ENCODE results near the gene PLXNA4.
A peak's percentile ranks its signal among the peaks of the same experiment; 100 is the strongest.

PLXNA4 gene

GRCh38 chr7:132295175-132295574 is 281.1 kb downstream of the PLXNA4 start:
- DNase-seq: no peak

GRCh38 chr7:132292803-132293202 is 283.5 kb downstream of the PLXNA4 start:
- no peak for DNase-seq

- no peak for DNase-seq
Observed at GRCh38 chr7:132291481-132291880, 284.8 kb downstream of the PLXNA4 start.

DNA sequence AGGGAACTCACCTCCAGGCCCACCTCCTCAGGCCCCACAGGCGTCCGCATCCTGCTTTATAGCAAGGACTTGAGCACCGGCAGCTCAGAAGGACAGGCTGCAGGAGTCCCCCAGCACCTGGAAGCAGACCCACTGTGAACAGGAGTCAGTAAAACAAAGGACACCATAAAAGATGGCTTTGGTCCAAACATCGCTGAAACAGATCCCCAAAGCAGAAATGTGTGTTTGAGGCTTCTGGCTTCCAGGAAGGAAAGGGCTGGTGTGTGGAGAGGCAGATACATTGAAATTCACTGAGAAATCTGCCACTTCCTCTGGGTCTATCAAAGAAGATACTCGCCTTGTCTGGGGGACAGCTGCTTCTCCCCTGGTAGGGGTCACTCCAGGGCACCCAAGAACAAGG is 286.2 kb downstream of the PLXNA4 start:
- no peak for DNase-seq

GRCh38 chr7:132286836-132287235 is 289.4 kb downstream of the PLXNA4 start:
- DNase-seq: no peak

GRCh38 chr7:132280335-132280734 is 295.9 kb downstream of the PLXNA4 start:
- no peak for DNase-seq

- DNase-seq: no peak
Observed at GRCh38 chr7:132279718-132280117, 296.6 kb downstream of the PLXNA4 start.

DNA sequence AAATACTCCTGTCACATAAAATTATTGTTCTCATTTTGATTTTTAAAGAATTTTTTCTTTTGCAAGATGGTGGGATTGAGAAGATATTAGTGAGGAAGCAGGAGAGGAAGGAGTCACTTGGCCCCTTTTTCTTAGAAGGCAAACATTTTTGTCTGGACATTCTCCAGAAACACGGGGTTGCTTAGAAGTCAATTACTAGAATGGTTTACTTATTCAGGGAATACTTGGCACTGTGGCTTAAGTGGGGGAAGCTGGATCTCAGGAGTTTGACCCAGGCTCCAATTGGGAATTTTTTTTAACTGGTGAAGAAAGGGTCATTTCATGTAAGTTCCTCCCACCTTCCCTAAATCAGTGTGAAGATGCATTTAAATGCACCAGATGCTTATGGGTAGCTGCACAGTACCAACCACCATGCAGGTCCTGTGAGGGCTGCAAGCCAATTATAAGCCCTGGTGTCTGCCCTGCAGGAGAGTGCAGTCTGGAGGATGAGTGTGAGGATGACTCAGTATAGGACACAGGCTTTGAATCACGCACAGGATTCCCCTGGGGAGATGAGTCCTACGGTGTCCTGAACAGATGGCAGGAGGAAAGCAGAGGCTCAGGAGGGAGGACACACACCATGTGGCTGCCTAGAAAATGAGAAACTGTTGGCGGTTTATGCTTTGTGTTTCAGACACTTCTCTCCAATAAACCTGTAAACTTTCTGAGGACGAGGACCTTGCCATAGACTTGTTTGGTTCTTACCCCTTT is 299.1 kb downstream of the PLXNA4 start:
- no peak for DNase-seq

- DNase-seq: no peak
Observed at GRCh38 chr7:132276234-132276630, 300.0 kb downstream of the PLXNA4 start.

DNA sequence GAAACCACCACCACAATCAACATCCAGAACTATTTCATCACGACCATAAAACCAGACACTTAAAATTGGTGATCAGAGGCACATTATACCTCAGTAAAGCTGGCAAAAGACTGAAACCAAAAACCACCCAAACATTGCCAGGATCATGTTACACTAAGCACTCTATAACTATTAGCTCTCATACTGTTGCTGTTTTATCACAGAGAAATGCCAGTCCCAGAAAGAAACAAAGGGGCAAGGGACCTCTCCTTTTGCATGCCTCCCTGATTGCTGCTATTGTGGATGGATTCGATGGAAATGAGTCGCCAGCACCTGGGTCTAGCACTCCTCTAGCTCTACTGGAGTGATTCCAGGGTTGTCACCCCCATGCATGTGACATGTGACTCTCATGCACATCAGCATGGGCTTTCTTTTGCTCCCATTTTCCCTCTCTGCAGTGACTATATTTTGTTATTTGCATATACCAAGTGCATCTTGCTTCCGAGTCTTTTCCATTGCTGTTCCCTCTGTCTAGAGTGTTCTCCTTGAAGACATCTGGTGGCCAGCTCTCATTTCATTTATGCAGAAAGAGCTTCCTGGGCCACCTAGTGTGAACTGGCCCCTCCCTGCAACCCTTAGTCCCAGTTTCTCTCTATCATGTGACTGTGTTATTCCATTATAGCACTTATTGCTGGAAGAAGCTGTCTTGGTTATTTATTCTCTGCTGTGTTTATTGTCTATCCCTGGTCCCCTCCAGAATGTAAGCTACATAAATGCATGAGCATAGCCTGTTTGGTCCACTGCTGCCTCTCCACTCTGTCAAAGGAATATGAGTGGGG is 300.6 kb downstream of the PLXNA4 start:
- DNase-seq: no peak

- no peak for DNase-seq
Observed at GRCh38 chr7:132272763-132273371, 303.4 kb downstream of the PLXNA4 start.

- DNase-seq: no peak
Observed at GRCh38 chr7:132270517-132270916, 305.8 kb downstream of the PLXNA4 start.

GRCh38 chr7:132269718-132270117 is 306.6 kb downstream of the PLXNA4 start:
- no peak for DNase-seq

GRCh38 chr7:132263151-132263550 is 313.1 kb downstream of the PLXNA4 start:
- DNase-seq: no peak

- no peak for DNase-seq
Observed at GRCh38 chr7:132262160-132262470, 314.2 kb downstream of the PLXNA4 start.

DNA sequence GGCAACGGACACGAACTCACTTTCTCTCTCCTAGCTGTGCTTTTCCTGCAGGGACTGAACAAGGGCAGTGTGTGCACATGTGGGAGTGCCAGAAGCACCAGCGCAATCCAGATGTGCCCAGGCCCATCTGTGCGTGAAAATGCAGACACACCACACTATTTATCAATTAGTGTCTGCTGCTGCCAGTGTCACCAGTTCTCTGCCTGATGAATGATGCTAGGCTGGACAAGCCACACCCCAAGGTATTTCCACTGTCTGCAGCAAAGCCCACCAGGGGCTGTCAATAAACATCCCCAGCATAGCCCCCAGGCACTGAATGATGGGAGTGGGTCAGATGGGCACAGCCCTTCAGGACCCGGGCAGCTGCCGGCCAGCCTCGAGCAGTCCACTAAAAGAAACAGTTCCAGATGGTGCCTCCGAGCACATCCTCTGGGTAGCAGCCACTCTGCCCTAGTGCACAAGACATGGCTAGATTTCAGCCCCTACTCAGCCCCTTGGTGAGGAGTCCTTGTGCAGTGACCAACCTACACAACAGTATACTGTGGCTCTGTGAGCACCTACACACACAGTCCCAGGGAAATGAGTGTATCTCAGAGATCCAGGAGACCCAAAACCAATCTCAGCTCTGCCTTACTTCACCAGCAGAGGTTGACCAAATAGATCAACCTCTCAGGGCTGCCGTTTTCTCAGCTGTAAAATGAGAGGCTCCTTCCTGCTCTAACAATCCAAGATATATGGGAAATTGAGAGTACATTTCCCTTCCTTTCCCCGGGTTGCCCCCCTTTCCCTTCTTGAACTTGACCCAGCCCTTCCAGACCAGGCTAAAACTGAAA is 314.7 kb downstream of the PLXNA4 start:
- DNase-seq: no peak

DNA sequence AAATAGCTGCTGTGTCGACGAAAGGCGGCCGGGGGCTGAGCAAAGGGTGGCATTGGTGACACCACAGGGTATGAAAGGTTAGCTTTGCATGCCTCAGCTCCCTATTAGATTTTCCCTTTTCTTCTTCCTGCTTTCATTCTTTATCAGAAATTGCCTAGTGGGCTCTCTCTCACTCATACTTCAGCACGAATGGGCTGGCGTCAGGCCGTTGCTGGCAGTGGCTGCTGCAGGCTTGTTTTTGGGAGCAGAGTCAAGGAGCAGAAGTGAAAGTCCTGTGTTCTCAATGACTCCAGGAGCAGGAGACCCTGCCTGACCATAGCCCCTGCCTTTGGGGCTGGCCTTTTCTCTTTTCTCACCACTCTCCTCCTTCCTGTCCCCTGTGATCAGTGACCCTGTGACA is 318.0 kb downstream of the PLXNA4 start:
- DNase-seq: no peak

DNA sequence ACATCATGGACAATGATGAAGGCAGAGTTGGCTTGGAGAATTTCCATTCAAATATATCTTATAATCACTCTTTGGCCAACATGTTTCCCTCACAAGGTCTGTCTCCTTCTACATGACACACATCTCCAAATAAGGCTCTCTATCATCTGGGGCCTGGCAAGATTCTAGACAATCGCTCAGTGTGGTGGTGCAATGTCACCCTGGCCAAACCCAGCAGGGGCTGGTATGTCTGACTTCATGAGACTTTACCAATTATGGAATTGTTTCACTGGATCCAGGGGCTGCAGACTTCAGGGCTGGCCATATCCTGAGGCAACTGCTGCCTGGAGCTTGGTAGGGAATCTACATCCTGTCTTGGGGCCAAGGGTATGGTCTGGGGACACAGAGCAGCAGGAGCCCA is 319.0 kb downstream of the PLXNA4 start:
- DNase-seq: no peak

- no peak for DNase-seq
Observed at GRCh38 chr7:132256721-132257212, 319.5 kb downstream of the PLXNA4 start.

- DNase-seq: peak; percentile 27
Observed at GRCh38 chr7:132255898-132256297, 320.4 kb downstream of the PLXNA4 start.

- no peak for DNase-seq
Observed at GRCh38 chr7:132255115-132255797, 321.0 kb downstream of the PLXNA4 start.

DNA sequence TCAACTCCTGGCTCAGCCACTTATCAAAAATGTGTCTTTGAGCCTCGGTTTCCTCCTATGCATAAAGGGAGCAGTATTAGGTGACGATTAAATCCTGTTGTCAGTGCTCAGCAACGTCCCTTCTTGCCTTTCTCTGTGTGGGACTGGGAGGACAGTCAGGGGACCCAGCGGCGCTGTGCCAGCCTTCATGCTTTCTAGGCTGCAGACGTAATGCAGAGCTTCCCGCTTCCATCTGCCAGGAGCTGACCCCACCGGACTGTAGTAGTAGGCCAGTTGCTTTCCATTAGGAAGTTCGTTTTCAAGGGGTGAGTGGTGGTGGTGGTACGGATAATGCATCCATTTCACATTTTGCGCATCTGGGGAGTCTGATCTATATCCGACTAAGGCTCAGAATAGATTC is 321.8 kb downstream of the PLXNA4 start:
- no peak for DNase-seq

DNA sequence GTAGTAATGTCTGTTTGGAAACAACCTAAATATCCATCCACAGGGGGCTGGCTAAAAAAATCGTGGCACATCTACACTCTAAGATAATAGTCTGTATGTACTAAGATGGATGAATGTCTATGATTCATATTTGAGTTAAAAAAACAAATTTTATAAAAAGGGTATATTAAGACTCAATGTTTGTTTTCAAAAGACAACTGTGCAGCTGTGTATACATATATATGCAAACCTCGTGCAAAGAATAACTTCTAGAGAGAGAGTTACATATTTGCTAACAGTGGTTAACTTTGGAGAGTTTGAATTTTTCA is 323.5 kb downstream of the PLXNA4 start:
- no peak for DNase-seq
